ENCODE measurements around the gene DPYD. TPM values are rescaled to one million over a fixed set of nuclear protein-coding genes. Genes with fewer than 3 reads are reported as not detected.

The DPYD gene
- total and polyA plus RNA-seq, 11 donors: 2.6 to 38.4 (median 7.8) TPM

DNA sequence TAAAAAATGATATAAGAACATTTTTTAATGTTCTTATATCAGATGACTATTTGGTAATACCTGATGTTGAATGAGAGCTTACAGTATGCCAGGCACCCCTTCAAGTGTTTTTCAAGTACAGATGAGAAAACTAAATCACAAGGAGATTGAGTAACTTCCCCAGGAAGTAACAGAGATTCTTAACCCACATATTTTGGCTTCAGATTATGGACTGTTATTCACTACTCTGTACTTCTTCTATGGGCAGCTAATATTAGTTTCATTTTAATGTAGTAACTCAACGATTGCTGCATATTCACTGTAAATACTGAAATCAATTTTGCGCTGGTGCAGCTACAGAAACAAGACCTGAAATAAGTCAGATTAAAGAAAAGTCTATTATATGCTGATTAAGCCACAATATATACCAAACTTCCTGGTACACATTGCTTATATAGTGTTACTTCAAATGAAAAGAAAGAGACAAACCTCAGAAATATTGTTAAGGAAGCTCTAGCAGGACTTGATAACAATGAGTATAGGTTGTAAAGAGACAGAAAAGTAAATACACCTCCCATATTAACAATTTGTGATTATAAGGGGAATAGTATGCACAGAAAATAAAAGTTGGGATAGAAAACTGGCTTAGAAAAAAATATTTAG, 19.7 kb downstream of the DPYD start:
- WGBS, 4 donors: 57 to 64% (median 62%) methylated on average over 2 of the region's 2 CpGs
- H3K9me3 ChIP-seq: peaks cover 0 to 18% (median 0%) of the 10 kb centered on the region in 12 donors
- peak overlapping the region in 3 of 12 donors; percentile 36 to 86 (median 39) for H3K27ac ChIP-seq
- peak overlapping the region in 4 of 12 donors; percentile 7 to 42 (median 18) for H3K4me3 ChIP-seq
- no peaks in the 10 kb centered on the region for H3K36me3 ChIP-seq
- intact Hi-C loops (cut with DNase I): no loop called here
- DNase-seq: no peak
- ATAC-seq: peak; percentile 42 to 79 (median 69)
- H3K4me1 ChIP-seq: peaks cover 0 to 61% (median 17%) of the 10 kb centered on the region in 12 donors
- no peak for TF ChIP-seq POLR2A (IDR thresholded peaks at IDR 0.05)
- TF ChIP-seq, protein P1, sequence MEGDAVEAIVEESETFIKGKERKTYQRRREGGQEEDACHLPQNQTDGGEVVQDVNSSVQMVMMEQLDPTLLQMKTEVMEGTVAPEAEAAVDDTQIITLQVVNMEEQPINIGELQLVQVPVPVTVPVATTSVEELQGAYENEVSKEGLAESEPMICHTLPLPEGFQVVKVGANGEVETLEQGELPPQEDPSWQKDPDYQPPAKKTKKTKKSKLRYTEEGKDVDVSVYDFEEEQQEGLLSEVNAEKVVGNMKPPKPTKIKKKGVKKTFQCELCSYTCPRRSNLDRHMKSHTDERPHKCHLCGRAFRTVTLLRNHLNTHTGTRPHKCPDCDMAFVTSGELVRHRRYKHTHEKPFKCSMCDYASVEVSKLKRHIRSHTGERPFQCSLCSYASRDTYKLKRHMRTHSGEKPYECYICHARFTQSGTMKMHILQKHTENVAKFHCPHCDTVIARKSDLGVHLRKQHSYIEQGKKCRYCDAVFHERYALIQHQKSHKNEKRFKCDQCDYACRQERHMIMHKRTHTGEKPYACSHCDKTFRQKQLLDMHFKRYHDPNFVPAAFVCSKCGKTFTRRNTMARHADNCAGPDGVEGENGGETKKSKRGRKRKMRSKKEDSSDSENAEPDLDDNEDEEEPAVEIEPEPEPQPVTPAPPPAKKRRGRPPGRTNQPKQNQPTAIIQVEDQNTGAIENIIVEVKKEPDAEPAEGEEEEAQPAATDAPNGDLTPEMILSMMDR (IDR thresholded peaks at IDR 0.05): no peak
- H3K27me3 ChIP-seq: no peaks in the 10 kb centered on the region

DNA sequence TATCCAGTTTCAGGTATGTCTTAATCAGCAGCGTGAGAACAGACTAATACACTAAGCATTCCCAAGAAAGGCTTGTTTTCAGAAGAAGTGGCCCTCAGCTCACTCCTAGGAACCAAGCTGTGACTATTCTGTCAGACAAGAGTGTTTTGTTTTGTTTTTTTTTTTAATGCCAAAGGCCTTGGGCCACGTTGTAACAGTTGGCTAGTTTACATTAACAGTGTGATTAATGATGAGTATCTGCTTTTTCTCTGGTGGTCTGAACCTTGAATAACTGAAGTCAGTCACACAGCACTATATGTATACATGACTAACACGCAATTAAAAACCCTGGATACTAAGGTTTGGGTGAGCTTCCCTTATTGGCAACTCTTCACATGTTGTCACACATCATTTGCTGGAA, 21.9 kb downstream of the DPYD start:
- Histone ChIP-seq H3K4me1 (peaks cover 0 to 42% (median 11%) of the 10 kb centered on the region in 12 donors), H3K27me3 (no peaks in the 10 kb centered on the region), H3K9me3 (peaks cover 0 to 18% (median 0%) of the 10 kb centered on the region in 12 donors), H3K36me3 (no peaks in the 10 kb centered on the region), H3K4me3 (no peak overlapping the region), H3K27ac (no peak overlapping the region)
- 72 to 81% (median 75%) methylated on average over 3 of the region's 3 CpGs for WGBS, 4 donors
- no peak for TF ChIP-seq POLR2A (IDR thresholded peaks at IDR 0.05)
- TF ChIP-seq, protein P1 (IDR thresholded peaks at IDR 0.05): no peak
- intact Hi-C loops (cut with DNase I): no loop called here
- ATAC-seq (no peak), DNase-seq (no peak)

DNA sequence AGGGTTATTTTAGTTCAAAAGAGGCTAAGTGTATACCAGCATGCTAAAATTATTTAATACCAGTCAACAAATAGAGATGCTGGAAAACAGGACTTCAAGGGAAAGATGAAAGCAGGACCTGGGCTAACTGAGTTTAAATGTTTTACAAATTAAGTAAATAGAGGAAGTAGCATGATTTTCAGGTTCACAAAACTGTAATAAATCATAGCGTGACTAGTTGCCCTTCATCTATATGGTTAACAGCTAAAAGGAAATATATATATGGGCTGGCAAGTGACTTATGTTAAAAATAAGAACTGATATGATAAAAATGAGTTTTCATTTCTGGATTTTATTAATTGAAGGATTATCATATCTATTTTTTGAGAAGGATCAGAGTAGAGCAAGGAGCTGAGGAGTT, 25.6 kb downstream of the DPYD start:
- H3K27ac ChIP-seq: no peak overlapping the region
- peaks cover 0 to 9% (median 0%) of the 10 kb centered on the region in 12 donors for H3K4me1 ChIP-seq
- intact Hi-C loops (cut with DNase I): no loop called here
- H3K27me3 ChIP-seq: no peaks in the 10 kb centered on the region
- ATAC-seq (no peak), DNase-seq (no peak)
- H3K4me3 ChIP-seq: no peak overlapping the region
- no peak for TF ChIP-seq POLR2A (IDR thresholded peaks at IDR 0.05)
- TF ChIP-seq, protein P1 (IDR thresholded peaks at IDR 0.05): no peak
- 87 to 96% (median 91%) methylated on average over 1 of the region's 1 CpG for WGBS, 4 donors
- no peaks in the 10 kb centered on the region for H3K36me3 ChIP-seq
- peaks cover 0 to 25% (median 1%) of the 10 kb centered on the region in 12 donors for H3K9me3 ChIP-seq

DNA sequence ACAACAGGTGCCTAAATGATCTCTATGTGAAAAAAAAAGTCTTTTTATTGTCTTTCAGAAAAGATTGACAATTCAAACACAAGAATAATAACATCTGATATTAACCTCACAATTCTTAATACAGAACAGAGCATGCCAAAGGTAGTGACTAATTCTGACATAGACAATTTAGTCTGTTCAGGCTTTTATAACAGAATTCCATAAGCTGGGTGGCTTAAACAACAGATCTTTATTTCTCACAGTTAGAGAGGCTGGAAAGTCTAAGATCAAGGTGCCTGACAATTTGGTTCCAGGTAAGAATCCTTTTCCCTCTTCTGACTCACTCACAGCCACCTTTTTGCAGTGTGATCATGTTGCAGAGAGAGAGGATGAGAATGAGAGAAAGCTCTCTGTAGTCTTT, 27.0 kb downstream of the DPYD start:
- intact Hi-C loops (cut with DNase I): no loop called here
- Histone ChIP-seq H3K4me3 (no peak overlapping the region), H3K27ac (no peak overlapping the region), H3K36me3 (no peaks in the 10 kb centered on the region), H3K4me1 (peaks cover 0 to 7% (median 0%) of the 10 kb centered on the region in 12 donors), H3K27me3 (no peaks in the 10 kb centered on the region), H3K9me3 (peaks cover 0 to 38% (median 13%) of the 10 kb centered on the region in 12 donors)
- no peak for TF ChIP-seq POLR2A (IDR thresholded peaks at IDR 0.05)
- TF ChIP-seq, protein P1 (IDR thresholded peaks at IDR 0.05): no peak
- no peak for DNase-seq
- ATAC-seq: no peak
